SKM-1 (cell line): ENCODE measurements around the gene WDR45.

Experiments
- DNase-seq: peaks from one replicate; lab custom pipeline; 2025; ENCODE audit not compliant: unreplicated experiment; lab: John Stamatoyannopoulos, UW

The WDR45 gene

DNA sequence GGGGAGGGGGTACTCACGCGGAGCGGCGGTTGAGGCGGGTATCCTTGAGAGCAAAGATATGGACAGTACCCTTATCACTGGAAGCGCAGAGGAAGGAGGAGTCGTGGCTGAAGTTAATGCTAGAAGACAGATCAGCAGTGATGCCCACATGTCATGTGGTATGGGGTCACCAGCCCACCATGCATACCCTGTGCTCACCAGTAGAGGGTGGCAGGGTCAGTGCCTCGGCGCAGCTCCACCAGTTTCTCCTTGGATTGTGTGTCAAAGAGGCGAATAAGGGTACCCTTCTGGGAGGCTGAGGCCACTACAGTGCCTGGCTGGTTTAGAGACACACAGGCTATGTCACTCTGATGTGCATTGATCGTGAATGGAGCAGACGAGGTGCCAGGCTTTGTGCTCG lies 4.3 kb downstream of the WDR45 start:
- DNase-seq = no peak

DNA sequence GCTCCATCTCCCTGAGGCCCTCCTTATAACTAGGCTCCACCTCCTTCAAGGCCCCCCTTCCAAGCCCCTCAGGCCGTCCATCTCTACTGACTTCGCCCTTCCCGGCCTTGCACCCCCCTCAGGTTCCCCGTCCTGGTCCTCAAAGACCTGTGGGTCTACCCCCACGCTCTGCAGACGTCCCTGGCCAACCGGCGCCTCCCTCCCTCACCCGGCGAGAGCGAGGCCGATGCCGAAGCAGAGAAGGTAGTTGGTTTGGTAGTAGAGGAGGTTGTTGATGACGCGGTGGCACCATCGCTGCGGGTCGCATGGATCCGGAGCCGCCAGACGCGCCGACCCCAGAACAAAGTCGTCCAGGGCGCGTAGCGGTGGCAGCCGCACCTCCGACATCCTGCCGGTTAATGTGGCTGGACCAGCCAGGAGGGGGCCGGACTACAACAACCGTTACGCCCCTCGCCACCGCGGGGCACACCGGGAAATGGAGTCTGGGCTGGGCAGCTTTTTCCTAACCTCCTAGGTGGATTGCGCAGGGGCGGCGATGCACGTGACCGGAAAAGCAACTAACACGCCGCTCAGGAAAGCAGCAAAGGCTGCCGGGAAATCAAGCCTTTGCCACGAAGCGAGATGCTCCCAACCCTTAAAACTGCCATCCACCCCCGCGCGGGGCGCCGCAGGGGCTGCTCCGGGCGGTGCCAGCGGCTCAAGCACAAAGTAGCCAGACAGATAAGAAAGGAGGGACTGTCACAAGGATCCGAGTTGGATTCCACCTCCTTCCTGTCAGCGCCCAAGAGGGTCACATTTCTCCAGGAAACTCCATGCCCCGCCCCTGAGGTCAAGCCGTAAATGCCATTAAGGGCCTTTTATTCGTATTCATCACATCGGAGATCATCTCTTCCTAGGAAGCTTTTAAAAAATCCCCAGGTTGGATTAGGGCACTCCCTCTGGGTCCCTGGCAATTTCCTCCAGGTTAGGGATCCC lies 5.8 kb downstream of the WDR45 start, which contains the start of gene PRAF2:
Gene PRAF2, minus strand, starts transcription at position 402 of the 975 bp plus-strand sequence. Its CDS starts 15 bp downstream, at position 387.
- peak; percentile 40 for DNase-seq

DNA sequence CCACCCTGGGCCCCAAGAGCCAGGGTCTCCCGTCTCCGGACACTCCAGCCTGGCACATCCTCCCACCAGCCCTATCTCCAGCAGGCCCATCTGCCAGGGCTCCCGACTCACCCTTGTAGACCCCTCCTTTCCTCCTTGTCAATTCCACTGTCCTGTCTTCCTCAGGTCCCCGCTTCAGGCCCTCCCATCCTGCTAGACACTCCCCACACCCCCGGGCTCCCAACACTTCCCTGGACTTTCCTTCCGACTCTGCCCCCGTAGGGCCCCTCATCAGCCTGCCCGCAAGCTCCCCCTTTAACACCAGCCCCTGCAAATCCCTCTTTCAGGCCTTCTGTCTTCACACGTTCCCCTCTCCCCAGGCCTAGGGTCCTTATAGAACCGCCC lies 7.0 kb downstream of the WDR45 start:
- DNase-seq = no peak

DNA sequence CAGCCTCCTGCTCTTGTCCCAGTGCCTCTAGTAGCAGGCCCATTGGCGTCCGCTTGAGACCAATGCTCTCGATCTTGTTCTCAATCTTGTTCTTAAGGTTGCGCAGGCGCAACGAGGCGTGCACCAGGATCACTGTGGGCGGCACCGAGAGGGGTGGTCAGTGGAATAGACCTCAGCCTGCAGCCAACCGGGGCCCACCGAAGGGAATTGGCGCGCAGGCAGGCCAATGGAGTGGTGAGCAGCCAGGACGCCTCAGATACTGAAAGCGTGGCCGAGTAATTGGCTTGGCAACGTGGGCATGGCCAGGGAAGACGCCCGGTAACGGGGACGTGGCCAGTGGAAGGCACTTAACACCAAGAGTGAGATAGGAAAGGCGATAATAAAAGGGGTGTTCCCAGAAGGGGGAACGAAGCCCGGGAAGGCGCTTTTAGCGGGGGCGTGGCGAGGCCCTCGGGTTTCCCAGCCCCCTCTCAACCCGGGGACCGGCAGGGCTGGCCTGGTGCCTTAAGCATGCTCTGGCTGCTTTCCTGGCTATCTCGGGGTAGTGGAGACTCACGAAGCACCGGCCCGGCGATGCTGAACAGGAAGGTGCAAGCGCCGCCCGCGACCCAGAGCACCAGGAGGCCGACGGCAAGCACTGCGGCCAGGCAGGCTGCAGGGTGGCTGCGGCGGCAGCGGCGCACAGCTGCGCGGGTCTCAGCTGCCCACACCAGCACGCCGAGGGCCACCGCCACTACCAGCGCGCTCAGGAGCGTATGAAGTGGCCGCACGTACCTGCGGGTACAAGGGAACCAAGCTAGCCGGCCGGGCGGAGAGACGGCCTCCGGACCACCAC lies 7.6 kb downstream of the WDR45 start:
- no peak for DNase-seq

DNA sequence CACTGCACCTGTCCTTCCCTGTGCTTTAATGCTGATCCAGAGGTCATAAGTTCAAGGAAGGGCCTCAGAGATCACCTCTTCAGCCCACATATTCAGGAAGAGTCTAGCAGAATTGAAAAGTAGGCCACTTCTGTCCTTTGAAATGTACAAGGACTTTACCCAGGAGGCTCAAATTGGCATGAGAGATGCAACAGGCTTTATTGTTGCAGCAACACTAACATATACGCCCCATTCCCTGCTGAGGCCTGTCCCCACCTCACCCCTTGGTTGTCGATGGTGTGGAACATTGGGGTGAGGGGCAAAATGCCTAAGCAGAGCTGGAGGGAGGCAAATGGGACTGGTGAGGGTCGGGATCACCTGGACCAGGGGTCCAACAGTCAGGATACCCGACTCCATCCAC lies 8.7 kb downstream of the WDR45 start:
- no peak for DNase-seq

DNA sequence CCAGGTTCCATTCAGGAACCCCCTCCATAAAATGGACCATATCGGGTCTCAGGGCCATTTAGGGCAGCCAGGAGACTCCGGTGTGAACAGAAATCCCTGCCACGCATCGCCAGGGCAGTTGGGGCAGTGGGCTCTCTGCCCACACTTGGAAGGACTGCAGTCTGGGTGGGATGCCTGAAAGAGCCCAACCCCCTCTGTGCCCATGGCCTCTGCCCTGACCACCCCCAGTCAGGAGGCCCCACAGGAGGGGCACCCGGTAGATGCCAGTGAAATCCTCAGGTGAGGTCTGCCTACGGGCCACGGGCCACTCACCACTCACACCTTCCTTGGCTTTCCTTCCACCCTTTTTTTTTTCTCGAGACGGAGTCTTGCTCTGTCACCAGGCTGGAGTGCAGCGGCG lies 10.6 kb downstream of the WDR45 start:
- no peak for DNase-seq

DNA sequence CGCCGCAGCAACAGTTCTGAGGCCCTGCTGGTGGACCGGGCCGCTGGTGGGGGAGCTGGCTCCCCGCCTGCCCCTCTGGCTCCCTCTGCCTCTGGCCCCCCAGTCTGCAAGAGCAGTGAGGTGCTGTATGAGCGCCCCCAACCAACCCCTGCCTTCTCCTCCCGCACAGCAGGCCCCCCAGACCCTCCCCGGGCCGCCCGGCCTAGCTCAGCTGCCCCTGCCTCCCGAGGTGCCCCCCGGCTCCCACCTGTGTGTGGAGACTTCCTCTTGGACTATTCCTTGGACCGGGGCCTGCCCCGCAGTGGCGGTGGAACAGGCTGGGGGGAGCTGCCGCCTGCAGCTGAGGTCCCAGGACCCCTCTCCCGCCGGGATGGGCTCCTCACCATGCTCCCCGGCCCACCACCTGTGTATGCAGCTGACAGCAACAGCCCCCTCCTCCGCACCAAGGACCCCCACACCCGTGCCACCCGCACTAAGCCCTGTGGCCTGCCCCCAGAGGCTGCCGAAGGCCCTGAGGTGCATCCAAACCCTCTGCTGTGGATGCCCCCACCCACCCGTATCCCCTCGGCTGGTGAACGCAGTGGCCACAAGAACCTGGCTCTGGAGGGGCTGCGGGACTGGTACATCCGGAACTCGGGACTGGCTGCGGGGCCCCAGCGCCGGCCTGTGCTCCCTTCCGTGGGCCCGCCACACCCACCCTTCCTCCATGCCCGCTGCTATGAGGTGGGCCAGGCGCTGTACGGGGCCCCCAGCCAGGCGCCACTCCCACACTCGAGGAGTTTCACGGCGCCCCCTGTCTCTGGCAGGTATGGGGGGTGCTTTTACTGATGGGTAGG lies 12.2 kb downstream of the WDR45 start:
- no peak for DNase-seq

DNA sequence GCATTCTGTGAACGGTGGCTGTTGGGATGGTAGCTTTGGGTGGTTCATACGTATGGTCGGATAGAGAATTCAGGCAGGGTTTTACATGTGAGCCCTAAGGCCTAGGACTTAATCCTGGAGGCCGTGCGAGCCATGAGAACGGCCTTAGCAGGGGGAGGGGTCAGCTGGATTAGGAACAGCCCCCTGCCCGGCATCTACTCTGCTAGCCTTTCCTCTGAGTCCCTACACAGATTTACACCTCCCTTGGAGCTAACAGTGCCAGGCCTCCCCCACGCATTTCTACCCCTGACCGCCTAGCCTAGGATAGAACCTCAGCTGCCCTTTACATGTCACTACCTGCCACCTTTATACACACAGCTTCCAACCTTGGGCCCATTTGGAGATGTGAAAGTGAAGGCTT lies 13.0 kb downstream of the WDR45 start:
- DNase-seq = no peak

DNA sequence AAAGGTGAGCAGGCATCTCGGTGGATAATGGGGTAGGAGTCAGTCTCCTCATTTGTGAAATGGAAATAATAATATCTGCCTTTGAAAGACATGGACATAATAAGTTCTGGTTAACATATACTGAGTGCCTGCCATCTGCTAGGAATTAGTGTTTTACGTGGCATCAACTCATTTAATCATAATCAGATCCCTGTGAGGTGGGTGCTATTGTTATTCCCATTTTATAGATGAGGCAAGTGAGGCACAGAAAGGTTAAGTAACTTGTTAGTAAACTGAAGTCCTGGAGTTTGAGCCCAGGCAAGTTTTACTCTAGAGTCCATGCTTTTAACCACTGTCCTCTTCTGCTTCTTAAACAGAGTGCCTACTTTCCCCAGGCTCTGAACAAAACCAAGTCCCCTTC lies 13.4 kb downstream of the WDR45 start:
- no peak for DNase-seq

DNA sequence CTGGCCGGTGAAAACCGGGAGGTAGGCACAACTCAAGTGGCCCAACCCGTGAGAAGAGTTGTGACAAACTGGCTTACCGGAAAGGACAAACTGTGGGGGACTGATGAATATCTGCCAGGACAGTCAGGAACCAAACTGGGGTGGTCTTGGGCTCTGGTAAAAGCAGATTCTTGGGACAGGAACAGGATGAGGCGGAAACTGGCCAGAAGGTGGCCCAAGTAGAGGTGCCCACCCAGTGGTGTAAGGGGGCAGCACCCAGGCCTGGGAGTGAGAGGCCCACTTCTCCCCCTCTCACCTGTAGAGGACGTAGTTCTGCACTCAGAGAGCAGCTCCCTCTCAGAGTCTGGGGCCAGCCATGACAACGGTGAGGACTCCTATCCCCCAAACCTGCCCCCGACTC lies 15.0 kb downstream of the WDR45 start:
- DNase-seq = no peak

DNA sequence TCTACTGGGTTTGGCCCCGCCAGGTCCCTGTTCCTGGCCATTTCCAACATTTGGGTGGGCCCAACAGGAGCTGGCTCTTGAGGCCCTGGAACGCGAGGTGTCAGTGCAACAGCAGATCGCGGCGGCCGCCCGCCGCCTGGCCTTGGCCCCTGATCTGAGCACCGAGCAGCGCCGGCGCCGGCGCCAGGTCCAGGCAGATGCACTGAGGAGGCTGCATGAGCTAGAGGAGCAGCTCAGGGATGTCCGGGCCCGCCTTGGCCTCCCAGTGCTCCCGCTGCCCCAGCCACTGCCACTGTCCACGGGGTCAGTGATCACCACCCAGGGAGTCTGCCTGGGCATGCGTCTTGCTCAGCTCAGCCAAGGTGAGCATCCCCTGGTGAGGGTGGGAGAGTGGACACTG lies 15.4 kb downstream of the WDR45 start:
- no peak for DNase-seq

DNA sequence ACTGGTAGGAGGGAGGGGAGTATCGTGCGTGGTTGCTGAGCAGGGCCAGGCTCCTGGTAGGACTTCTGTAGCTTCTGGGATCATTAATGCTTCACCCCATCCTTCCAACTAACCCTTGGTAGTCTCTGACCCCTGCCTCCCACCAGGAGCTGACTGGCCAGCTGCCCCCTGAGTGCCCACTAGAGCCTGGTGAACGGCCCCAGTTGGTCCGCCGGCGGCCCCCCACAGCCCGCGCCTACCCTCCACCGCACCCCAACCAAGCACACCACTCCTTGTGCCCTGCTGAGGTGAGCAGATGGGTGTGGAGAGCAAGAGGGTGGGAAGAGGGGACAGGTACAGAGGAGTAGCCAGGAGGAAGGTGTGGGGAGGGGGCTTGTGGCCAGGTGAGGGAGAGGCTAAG lies 16.0 kb downstream of the WDR45 start:
- no peak for DNase-seq

DNA sequence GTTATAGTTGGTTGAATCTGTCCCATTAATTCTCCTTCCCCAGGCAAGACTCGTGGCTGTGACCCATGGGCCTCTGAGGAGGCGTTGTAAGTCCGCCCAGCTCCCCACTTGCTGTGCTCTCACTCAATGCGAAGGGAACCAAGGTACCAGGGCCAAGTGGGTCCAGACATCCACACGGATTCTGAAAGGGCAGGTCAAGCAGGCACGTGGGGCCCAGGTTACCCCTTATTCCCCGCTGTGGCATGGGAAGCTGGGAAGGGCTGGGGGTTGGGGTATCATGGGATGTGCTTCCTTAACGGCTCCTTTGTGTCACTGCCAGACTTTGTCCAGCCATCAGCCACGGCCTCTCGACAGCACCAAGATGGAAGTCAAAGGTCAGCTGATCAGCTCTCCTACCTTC lies 17.8 kb downstream of the WDR45 start:
- no peak for DNase-seq

DNA sequence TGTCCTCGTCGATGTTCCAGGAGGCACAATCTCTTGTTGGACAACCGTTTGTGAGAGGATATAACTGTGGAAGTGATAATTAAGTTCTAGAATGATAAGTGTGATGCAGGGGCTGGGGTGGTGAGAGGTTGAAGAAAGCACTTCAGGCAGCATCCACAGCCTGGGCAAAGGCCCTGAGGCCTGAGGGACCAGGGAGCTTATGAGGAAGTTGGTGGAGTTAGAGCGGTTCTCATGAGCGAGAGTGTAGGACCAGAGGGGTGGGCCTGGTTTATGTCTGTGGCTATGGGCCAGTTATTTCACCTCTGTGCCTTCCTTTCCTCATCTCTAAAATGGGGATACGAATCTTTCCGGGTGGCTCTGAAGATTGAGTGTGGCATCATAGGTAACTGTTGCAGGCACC lies 18.2 kb downstream of the WDR45 start:
- no peak for DNase-seq

DNA sequence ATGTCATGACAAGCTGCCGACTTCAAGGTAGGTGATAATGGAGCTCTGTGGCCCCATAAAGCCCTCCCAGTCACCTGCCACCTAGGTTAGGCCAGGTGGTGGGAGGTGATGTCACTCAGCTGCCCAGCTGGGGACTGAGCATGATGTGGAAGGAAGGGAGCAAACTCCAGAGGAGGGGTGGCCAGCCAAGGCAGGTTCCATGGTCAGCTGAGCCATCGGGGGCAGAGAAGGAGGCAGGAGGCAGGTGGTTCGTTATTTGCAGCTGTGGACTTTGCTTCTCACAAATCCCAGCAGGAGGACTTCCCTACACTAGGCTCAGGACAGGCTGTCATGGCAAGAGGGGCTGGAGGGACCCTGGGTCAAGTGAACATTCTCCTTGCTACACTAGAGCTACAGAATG lies 18.8 kb downstream of the WDR45 start:
- no peak for DNase-seq

DNA sequence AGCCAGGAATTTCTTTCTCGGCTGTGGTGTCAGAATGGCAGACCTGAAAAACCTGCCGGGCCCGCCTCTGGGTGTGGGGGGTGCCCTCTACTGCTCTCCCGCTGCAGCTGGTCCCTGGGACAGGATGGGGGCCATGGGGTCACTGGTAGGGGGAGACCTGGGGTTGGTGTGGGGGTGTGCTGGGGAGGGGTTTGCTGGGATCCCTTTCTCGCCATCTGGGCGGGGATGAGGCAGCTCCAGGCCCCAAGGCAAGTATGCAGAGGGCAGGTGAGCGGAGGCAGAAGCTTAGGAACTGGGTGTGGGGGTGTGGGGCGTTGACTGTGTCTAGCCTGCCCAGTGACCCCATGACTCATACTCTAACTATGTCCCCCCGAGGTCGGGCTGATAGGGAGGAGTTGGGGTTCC lies 20.0 kb downstream of the WDR45 start:
- DNase-seq = no peak

DNA sequence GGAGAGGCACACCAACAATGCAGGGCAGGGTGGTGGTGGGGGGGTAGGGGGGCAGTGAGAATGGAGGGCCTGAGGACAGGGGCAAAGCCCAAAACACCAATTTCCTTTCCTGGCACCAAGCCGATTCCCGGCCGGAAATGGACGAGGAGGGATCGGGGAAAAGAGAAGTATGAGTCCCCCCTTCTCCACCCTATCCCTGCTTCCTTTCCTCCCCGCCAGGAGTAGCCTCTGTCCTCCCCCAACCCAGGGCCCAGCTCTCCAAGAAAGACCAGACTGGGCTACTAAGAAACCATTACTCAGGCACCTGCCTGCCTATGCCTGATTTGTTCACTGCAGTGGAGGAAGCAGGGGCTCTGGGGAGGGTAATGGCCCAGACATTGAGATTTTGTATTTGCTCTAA lies 20.5 kb downstream of the WDR45 start:
- no peak for DNase-seq

DNA sequence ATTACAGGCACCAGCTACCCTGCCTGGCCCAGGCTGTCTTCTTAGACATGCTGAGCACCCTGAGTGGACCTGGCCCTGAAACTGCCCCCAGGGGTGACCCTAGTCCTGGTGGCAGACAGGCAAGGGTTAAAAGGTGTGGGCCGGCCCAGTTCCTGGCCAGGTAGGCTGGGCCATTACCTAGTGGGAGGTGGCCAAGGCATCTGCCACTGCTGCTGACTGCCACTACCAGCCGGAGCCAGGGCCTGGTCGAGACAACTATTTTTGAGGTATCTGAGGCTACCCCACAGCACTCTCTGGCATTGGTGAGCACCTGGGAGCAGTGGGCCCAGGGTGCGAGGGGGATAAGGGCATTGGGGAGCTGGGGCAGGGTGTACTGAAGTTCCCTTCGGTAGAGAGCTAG lies 20.9 kb downstream of the WDR45 start, which contains the start of gene CCDC120:
Gene CCDC120, plus strand, starts transcription at position 206 of the 400 bp plus-strand sequence. CDS start 3,043 bp downstream, outside the sequence.
- no peak for DNase-seq

DNA sequence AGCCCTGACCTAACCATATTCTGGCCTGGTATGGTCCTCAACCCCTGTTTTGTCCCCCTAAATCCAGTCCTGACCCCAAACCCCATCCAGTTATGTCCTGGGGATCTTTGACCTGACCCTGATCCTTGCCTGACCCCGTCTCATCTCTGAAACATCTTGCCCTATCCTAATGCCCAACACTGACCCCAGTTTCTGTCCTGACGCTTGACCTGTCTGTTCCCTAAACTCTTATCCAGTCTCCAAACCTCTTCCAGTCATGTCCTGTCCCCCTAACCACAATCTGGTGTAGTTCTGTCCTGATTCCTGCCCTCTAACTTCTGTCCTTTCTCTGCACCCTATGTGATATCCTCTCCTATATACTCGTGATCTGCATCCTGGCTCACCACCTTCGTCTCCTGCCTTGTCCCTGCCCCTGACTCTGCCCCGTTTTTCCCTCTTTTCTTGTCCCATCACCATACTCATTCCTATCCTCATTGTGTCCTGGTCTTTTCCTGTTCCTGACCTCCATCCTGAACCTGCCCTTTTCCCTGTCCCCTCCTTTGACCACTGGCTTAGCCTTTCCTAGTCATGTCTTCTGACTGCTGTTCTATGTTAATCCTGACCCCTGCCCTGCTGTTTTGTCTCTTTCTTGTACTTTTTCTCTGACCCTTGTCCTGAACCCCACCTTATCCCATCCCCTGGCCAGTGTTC lies 25.5 kb downstream of the WDR45 start:
- DNase-seq = no peak
